ENCODE results near the gene GBA2.

Gene GBA2

DNA sequence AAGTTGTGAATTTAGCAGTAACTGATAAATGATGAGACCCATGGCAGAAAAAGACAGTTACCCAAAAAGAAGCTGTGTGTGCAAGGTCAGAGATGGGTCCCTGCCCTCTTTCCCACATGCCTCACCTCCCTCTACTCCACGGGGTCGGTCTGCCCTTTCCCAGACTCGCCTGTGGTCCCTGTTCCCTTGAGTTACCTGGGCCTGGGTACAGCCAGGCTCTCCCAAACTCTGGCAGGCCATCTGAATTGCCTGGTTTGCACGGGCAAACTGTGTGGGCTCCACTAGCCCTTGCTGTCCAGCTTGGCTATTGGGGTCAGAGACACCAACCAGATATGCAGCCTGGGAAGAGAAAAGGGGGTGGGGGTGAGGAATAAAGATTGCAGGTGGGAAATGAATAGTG is 40.9 kb downstream of the GBA2 start:
- ChIA-PET CTCF (no interaction called here), POLR2A (no interaction called here)
- DNase-seq (ENCODE audit: extremely low spot score), result no peak
- TF ChIP-seq PKNOX1 (IDR thresholded peaks at IDR 0.05) (no peak), TARDBP (IDR thresholded peaks at IDR 0.05) (no peak), BHLHE40 (IDR thresholded peaks at IDR 0.05; ENCODE audit: borderline replicate concordance) (no peak), ZNF384 (IDR thresholded peaks at IDR 0.05) (no peak), ELF4 (IDR thresholded peaks at IDR 0.05) (no peak), CTBP1 (IDR thresholded peaks at IDR 0.05; ENCODE audit: borderline replicate concordance) (no peak), HDGF (IDR thresholded peaks at IDR 0.05; ENCODE audit: borderline replicate concordance) (no peak), FOXA1 (IDR thresholded peaks at IDR 0.05) (no peak)

DNA sequence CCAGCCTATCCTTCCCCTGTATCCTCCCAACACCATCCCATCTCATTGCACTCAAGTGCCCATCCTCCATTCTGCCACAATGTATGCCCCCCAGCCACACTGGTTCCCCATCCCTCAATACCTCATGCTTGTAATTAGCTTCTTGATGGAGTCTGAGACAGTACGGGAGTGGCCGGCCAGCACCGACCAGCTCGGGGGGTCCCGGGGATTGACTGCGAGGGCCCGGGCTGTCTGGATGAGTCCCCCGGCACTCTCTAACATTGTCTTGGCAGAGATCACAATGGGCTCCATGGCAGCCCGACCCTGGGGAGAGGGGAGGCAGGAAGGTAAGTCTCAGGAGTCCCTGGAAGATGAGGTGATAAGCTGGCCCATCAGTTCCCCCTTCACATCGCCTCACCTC is 42.1 kb downstream of the GBA2 start:
- POLR2A ChIA-PET, result no interaction called here
- TF ChIP-seq ELF4 (IDR thresholded peaks at IDR 0.05) (no peak), ZNF384 (IDR thresholded peaks at IDR 0.05) (no peak), NFRKB (IDR thresholded peaks at IDR 0.05) (no peak), ARNT (IDR thresholded peaks at IDR 0.05) (no peak), HDGF (IDR thresholded peaks at IDR 0.05; ENCODE audit: borderline replicate concordance) (no peak), SP1 (IDR thresholded peaks at IDR 0.05) (no peak), FOXA1 (IDR thresholded peaks at IDR 0.05) (no peak), BHLHE40 (IDR thresholded peaks at IDR 0.05; ENCODE audit: borderline replicate concordance) (no peak), TARDBP (IDR thresholded peaks at IDR 0.05) (no peak), LEF1 (IDR thresholded peaks at IDR 0.05; ENCODE audit: borderline replicate concordance) (no peak), CTBP1 (IDR thresholded peaks at IDR 0.05; ENCODE audit: borderline replicate concordance) (no peak), FOXM1 (IDR thresholded peaks at IDR 0.05; ENCODE audit: borderline replicate concordance) (no peak), L3MBTL2 (conservative IDR thresholded peaks at IDR 0.05) (no peak), PKNOX1 (IDR thresholded peaks at IDR 0.05) (no peak), SUZ12 (IDR thresholded peaks at IDR 0.05) (no peak), FOXK2 (IDR thresholded peaks at IDR 0.05) (no peak)
- no peak for DNase-seq (ENCODE audit: extremely low spot score)
- CTCF ChIA-PET, result no interaction called here

GRCh38 chr9:35705836-35706430 is 43.1 kb downstream of the GBA2 start:
- POLR2A ChIA-PET, result no interaction called here
- DNase-seq (ENCODE audit: extremely low spot score), result no peak
- CTCF ChIA-PET, result no interaction called here
- TF ChIP-seq ELF4 (IDR thresholded peaks at IDR 0.05), result no peak
- TF ChIP-seq NFRKB (IDR thresholded peaks at IDR 0.05), result no peak
- TF ChIP-seq ZNF384 (IDR thresholded peaks at IDR 0.05), result no peak
- no peak for TF ChIP-seq PKNOX1 (IDR thresholded peaks at IDR 0.05)

DNA sequence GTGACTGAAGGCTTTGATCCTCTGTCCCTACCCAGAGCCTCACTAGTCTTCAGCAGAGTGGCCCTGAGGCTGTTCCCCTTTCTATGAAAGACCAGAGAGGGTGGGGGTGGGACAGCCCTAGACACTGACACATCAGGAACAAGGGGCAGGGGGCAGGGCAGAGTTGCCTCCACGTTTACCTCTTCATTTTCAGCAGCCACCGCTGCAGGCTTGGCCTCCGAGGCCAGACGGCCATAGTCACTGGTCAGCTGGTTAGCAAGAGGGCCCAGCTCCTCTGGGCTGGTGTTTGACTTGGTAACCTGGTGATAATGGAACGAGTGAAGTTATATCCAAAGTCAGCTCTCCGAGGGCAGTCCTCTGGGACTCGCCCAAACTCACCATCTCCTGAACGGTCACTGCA is 43.7 kb downstream of the GBA2 start:
- DNase-seq (ENCODE audit: extremely low spot score), result no peak
- ChIA-PET POLR2A (no interaction called here), CTCF (interaction anchor here (1.0 kb wide), 1 partner anchor 9 kb away, joined by 11 read pairs; no protein-coding TSS in a partner anchor)
- TF ChIP-seq L3MBTL2 (conservative IDR thresholded peaks at IDR 0.05) (no peak), BHLHE40 (IDR thresholded peaks at IDR 0.05; ENCODE audit: borderline replicate concordance) (no peak), TARDBP (IDR thresholded peaks at IDR 0.05) (no peak), FOXM1 (IDR thresholded peaks at IDR 0.05; ENCODE audit: borderline replicate concordance) (no peak), SUZ12 (IDR thresholded peaks at IDR 0.05) (no peak), ELF4 (IDR thresholded peaks at IDR 0.05) (no peak), FOXK2 (IDR thresholded peaks at IDR 0.05) (no peak), SP1 (IDR thresholded peaks at IDR 0.05) (no peak), FOXA1 (IDR thresholded peaks at IDR 0.05) (no peak), CTBP1 (IDR thresholded peaks at IDR 0.05; ENCODE audit: borderline replicate concordance) (no peak), NFRKB (IDR thresholded peaks at IDR 0.05) (no peak), LEF1 (IDR thresholded peaks at IDR 0.05; ENCODE audit: borderline replicate concordance) (no peak), PKNOX1 (IDR thresholded peaks at IDR 0.05) (no peak), ARNT (IDR thresholded peaks at IDR 0.05) (no peak), ZNF384 (IDR thresholded peaks at IDR 0.05) (no peak), HDGF (IDR thresholded peaks at IDR 0.05; ENCODE audit: borderline replicate concordance) (no peak)

- CTCF ChIA-PET, result interaction anchor here (1.1 kb wide), 1 partner anchor 9 kb away, joined by 5 read pairs; no protein-coding TSS in a partner anchor
- no peak for DNase-seq (ENCODE audit: extremely low spot score)
- POLR2A ChIA-PET, result no interaction called here
These were observed 44.9 kb downstream of the GBA2 start for GRCh38 chr9:35703906-35704672.

GRCh38 chr9:35702696-35703095 is 46.3 kb downstream of the GBA2 start:
- TF ChIP-seq TARDBP (IDR thresholded peaks at IDR 0.05) (no peak), CTBP1 (IDR thresholded peaks at IDR 0.05; ENCODE audit: borderline replicate concordance) (no peak), ZNF384 (IDR thresholded peaks at IDR 0.05) (no peak), LEF1 (IDR thresholded peaks at IDR 0.05; ENCODE audit: borderline replicate concordance) (no peak), FOXK2 (IDR thresholded peaks at IDR 0.05) (no peak)
- POLR2A ChIA-PET, result no interaction called here

More at GRCh38 chr9:35703906-35704672, 44.9 kb downstream of the GBA2 start:
- TF ChIP-seq L3MBTL2 (conservative IDR thresholded peaks at IDR 0.05) (no peak), FOXK2 (IDR thresholded peaks at IDR 0.05) (no peak), NFRKB (IDR thresholded peaks at IDR 0.05) (no peak)

More at GRCh38 chr9:35702696-35703095, 46.3 kb downstream of the GBA2 start:
- DNase-seq (ENCODE audit: extremely low spot score), result no peak
- CTCF ChIA-PET, result no interaction called here
